ENCODE results near the gene MARCO. TPM values are rescaled to one million over a fixed set of nuclear protein-coding genes. Genes with fewer than 3 reads are reported as not detected.

MARCO gene, protein sequence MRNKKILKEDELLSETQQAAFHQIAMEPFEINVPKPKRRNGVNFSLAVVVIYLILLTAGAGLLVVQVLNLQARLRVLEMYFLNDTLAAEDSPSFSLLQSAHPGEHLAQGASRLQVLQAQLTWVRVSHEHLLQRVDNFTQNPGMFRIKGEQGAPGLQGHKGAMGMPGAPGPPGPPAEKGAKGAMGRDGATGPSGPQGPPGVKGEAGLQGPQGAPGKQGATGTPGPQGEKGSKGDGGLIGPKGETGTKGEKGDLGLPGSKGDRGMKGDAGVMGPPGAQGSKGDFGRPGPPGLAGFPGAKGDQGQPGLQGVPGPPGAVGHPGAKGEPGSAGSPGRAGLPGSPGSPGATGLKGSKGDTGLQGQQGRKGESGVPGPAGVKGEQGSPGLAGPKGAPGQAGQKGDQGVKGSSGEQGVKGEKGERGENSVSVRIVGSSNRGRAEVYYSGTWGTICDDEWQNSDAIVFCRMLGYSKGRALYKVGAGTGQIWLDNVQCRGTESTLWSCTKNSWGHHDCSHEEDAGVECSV
- total RNA-seq (2022; extraction: Qiagen RNA extraction): 0.05 to 0.17 TPM (median 0.11 TPM) in 4 of 5 replicates, not detected in the other

DNA sequence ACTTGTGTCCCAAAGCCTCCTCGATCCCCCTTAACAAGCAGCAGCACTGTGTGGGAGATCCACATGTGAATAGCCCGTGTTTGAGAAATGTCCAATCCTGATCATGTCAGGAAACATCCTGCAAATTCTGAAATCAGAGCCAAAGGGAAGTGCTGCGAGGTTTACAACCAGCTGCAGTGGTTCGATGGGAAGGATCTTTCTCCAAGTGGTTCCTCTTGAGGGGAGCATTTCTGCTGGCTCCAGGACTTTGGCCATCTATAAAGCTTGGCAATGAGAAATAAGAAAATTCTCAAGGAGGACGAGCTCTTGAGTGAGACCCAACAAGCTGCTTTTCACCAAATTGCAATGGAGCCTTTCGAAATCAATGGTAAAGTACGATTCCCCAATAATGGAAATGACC is at the start of gene MARCO:
MARCO (plus strand) TSS at position 164 of the 400 bp plus-strand sequence; CDS start at position 271, 107 bp downstream.

Other genes starting within 250 kb of the MARCO start
- 0.51 to 1.1 TPM (median 0.86 TPM) in 5 replicates for gene EN1, start 94.5 kb upstream of the MARCO start, total RNA-seq (2022; extraction: Qiagen RNA extraction)
- gene C1QL2, start 216.6 kb downstream of the MARCO start, total RNA-seq (2022; extraction: Qiagen RNA extraction): 0.37 to 0.61 TPM (median 0.48 TPM) in 5 replicates